Activated CD4-positive, alpha-beta T cell treated with anti-CD3 and anti-CD28 coated beads, Interleukin-2, Interleukin-6, amounts not matched to agents 100 ng/mL and 50 ng/mL, durations not matched to agents 16 hours and 8 hours (primary cell): Measurements from ENCODE around the gene MAST1.
"Not testable (repeated sequence)": the region's sequence is repeated elsewhere in the genome, so short reads cannot be mapped to it uniquely, and the experiment has no call there.

ENCODE experiments used
- DNase-seq: peaks from one replicate; pipeline ENCODE4 v3.0.0-alpha.2; 2020

MAST1 gene

DNA sequence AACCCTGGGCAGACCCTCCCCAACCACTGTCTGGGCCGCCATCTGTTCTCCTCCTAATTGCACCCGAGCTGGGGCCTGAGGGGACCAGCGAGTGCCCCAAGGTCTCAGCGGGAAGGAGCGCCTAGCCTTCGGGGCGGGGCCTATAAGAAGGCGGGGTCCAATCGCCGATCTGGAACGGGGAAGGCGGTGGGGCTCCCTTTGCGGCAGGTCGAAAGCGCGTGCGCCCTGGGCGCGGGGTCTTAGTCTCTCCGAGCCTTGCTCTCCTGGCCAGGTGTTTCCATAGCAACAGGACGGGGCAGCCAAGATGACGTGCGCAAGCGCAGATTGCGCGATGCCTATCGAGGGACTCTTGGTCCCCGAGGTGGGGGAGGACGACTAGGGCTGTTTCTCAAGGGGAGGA, 2.8 kb downstream of the MAST1 start:
- peak; percentile 38 for DNase-seq

DNA sequence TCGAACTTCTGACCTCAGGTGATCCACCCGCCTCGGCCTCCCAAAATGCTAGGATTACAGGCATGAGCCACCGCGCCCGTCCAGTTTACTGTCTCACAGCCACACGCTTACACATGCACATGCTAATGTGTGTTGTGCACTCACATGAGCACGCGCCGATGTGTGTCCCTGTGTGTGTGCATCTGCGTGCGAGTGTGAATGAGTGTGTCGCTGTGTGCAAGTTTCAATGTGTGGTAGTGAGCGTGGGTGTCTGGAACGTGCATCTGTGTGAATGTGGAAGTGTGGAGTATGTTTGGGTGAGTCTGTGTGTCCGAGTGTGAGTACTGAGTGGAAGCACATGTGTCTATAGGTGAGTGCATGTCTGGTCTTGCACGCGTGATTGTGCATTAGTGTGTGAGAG, 4.2 kb downstream of the MAST1 start:
- DNase-seq = no peak

DNA sequence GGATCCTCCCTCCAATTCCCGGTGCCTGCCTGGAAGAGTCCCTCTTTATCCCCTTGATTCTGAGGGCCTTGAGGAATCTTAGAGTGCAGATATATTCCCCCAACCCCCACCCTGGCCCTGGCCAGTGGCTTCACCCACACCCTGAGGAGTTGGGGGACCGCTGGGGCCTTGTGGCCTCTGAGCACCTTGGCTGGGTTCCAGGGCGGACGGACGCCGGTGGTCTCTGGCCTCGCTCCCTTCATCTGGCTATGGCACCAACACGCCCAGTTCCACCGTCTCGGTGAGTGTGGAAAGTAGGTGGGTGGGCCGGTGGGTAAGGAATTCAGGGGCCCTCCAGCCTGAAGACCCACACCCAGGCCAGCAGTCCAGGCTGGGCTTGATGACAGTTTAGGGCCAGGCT, 5.0 kb downstream of the MAST1 start:
- no peak for DNase-seq

DNA sequence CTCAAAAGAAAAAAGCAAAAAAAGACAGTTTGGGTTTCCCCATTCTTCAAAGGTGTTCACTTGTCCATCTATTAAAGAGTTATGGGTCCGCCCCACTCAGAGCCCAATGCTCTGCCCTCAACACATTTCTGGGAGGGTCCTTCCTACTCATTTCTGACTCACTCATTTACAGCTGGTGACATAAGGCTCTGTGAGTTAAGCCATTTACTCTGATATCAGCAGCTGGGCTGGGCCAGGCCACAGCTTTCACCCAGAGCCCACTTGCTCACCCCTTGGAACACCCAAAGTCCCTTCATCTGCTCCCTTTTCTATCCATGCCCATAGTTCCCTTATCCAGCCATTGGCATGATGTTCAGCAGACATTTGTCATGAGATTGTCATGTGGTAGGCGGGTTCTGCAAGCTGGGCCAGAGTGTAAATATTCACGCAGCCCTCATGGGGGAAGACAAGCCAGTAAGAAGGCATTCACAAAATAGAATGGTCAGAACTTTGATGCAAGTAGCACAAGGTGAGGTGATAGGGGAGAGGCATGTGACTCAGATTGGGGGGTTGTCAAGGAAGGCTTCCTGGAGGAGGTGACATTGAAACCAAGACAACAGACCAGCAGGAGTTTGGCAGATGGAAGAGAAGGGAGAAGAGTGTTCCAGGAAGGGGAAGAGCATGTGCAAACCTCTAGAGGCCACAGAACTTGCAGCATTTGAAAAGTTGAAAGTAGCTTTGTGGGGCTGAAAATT, 5.9 kb downstream of the MAST1 start:
- no peak for DNase-seq

DNA sequence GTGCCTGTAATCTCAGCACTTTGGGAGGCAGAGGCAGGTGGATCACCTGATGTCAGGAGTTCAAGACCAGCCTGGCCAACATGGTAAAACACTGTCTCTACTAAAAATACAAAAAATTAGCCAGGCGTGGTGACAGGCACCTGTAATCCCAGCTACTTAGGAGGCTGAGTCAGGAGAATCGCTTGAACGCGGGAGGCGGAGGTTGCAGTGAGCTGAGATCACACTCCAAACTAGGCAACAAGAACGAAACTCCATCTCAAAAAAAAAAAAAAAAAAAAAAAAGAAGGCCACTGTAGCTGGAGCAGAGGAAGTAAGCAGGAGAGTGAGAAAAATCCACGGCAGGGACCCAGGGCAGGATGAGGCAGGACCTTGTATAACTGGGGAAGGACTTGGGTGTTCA, 8.3 kb downstream of the MAST1 start:
- DNase-seq = not testable (repeated sequence)

DNA sequence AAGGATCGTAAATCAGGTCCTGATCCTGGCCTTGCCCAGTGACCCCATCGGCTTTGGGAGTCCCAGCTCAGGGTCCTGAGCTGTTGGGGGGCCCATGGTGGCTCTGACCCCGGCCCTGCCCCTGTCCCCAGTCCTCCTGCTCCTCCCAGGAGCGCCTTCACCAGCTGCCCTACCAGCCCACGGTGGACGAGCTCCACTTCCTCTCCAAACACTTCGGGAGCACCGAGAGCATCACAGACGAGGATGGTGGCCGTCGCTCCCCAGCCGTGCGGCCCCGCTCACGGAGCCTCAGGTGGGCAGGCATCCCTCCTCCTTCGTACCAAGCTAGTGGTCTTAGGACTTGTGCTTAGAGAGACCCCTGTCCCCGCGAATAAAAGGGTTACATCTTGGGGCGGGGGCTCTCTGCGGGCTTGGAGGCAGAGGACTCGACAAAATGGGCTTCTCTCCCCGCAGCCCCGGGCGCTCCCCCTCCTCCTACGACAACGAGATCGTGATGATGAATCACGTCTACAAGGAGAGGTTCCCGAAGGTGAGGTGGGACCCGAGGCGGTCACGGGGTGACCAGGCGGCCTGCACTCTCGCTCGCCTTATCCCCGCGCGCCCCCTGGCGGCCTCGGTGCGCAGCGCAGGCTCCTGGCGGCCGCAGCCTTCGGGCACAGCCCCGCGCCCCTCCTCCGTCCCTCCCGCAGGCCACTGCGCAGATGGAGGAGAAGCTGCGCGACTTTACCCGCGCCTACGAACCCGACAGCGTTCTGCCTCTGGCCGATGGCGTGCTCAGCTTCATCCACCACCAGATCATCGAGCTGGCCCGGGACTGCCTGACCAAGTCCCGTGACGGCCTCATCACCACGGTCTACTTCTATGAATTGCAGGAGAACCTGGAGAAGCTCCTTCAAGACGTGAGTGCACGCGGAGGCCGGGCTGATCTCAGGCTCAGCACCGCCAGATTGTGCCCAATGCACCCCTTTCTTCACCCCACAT, 9.1 kb downstream of the MAST1 start:
- peak; percentile 91 for DNase-seq

DNA sequence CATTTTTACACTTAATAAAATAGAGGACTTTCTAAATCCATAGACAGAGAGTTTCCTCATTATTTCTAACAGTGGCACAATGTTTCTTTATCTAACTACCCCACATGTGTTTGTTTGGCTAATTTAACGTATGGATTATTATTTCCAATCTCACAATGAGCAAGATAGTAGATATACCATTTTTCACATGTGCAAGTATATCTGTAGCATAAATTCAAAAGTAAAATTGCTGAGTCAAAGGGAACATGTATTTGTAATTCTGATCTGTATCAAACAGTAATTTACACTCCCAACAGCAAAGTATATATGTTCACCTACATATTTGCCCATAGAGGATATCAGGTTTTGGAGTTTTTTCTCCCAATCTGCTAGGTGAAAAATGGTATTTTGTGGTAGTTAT, 18.3 kb downstream of the MAST1 start:
- DNase-seq = no peak

DNA sequence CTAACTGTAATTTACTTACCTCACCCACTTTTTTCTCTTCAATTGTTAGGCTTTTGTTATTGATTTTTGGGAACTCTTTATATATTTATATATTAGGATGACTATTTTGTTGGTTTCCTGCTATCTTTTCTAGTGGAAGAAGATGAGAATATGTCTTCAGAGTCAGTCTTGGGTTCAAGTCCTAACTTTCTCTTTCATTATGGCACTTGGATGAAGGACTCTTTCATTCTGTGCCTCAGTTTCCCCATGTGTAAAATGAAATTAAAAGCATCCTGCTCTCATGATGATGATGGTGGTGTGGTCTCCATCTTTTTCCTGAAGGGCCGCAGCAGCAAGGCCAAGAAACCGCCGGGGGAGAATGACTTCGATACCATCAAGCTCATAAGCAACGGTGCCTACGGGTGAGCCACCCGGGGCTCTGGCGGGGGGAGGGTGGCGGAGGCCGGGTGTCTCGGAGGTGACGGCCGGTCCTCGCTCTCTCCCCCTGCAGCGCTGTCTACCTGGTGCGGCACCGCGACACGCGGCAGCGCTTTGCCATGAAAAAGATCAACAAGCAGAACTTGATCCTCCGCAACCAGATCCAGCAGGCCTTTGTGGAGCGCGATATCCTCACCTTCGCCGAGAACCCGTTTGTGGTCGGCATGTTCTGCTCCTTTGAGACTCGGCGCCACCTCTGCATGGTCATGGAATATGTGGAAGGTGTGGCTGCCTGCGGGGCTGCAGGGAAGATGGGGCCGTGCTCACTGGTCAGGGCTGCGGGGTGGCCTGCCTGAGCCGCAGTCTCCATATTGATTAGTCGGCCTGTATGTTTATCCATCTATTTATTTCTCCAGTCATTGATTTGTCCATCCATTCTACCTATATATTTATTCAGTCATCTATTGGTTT, 20.0 kb downstream of the MAST1 start:
- DNase-seq = no peak

DNA sequence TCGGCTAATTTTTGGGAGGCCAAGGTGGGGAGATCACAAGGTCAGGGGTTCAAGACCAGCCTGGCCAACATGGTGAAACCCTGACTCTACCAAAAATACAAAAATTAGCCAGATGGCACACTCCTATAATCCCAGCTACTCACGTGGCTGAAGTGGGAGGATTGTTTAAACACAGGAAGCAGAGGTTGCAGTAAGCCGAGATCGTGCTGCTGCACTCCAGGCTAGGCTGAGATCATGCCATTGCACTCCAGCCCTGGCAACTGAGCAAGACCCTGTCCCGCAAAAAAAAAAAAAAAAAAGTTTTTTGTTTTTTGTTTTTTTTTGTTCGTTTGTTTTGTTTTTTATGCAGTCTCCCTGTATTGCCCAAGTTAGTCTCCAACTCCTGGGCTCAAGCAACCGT, 21.2 kb downstream of the MAST1 start:
- no peak for DNase-seq

DNA sequence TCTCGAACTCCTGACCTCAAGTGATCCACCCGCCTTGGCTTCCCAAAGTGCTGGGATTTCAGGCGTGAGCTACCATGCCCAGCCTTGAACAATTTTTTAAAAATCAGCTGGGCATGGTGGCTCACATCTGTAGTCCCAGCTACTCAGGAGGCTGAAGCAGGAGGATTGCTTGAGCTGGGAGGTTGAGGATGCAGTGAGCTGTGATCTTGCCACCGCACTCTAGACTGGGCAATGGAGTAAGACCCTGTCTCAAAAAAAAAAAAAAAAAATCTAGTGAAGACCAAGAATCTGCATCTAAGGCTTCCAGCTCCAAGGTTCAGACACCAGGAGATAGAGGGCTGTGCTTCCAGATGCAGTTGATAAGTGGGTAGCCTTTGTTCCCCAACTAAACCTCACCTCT, 25.8 kb downstream of the MAST1 start:
- no peak for DNase-seq

DNA sequence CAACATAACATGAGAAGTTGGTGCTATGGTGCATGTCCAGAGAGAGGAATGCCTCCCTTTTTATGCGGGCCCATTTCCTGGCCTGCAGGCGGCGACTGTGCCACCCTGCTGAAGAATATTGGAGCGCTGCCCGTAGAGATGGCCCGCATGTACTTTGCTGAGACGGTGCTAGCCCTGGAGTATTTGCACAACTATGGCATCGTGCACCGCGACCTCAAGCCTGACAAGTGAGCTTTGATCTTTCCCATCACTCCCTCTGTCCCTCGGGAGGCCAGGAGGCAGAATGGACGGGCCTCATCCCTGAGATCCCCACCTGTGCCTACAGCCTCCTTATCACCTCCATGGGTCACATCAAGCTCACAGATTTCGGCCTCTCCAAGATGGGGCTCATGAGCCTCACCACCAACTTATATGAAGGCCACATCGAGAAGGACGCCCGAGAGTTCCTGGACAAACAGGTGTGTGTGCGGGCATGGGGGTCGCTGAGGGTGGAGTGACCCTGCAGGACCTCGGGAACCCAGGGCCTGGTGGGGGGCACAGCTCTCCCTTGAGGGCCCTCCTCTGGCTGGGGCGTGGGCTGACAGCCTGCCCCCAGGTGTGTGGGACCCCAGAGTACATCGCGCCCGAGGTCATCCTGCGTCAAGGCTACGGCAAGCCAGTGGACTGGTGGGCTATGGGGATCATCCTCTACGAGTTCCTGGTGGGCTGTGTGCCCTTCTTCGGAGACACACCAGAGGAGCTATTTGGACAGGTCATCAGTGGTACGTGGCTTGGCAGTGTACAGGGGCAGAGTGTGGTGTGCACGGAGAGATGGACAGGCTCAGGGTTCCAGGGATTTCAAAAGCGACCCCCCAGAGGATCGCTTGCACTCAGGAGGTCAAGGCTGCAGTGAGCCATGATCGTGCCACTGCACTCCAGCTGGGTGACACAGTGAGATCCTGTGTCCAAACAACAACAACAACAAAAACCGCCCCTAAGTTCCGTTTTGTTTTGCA, 26.7 kb downstream of the MAST1 start:
- no peak for DNase-seq

DNA sequence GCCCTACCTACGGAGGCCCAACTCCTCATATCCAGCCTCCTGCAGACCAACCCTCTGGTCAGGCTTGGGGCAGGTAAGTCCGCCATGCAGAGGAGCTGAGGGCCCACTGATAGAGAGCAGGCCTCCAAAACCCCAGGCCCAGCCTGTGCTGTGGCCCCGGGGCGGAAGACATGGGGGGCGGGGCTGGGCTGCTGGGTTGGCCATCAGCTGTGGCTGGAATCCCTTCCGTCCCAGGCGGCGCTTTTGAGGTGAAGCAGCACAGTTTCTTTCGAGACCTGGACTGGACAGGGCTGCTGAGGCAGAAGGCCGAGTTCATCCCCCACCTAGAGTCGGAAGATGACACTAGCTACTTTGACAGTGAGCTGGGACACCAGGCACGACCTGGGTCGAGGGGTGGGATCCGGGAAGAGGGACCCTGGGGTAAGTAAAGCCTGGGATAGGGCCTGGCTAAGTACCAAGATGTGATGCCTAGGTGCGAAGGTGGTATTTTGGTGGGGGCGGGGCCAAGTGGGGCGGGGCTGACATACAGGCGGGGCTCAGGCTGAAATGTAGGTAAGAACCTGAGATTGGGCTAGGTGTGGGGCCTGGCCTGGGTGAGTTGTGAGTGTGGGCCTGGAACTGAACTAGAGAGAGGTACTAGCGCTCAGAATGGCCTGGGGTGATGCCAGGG, 27.6 kb downstream of the MAST1 start:
- no peak for DNase-seq

DNA sequence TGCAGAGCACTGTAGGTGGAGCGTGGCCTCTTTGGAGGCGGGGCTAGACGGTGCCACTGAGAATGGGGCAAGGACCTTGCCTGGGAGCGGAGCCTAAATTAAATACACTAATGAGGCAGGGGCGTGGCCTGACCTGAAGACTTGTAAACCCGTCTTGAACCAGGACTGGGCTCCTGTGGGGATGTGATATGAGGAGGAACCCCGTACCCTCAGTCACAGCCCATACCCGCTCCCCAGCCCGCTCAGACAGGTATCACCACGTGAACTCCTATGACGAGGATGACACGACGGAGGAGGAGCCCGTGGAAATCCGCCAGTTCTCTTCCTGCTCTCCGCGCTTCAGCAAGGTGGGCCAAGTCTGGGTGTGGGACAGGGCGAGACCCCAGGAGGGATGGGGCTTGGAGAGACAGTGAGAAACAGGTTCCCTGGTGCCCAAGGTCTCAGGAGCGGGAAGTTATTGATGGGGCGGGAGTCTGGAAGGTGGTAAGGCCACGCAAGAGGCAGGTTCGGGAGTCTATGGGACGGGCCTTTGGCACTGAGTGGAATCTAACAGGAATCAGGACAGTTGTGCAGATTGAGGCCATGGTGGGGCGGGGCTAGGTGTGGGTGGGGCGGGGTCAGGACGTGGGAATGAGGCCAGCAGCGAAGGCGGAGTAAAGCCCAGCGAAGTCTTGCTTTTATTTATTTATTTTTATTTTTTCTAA, 28.3 kb downstream of the MAST1 start:
- no peak for DNase-seq

DNA sequence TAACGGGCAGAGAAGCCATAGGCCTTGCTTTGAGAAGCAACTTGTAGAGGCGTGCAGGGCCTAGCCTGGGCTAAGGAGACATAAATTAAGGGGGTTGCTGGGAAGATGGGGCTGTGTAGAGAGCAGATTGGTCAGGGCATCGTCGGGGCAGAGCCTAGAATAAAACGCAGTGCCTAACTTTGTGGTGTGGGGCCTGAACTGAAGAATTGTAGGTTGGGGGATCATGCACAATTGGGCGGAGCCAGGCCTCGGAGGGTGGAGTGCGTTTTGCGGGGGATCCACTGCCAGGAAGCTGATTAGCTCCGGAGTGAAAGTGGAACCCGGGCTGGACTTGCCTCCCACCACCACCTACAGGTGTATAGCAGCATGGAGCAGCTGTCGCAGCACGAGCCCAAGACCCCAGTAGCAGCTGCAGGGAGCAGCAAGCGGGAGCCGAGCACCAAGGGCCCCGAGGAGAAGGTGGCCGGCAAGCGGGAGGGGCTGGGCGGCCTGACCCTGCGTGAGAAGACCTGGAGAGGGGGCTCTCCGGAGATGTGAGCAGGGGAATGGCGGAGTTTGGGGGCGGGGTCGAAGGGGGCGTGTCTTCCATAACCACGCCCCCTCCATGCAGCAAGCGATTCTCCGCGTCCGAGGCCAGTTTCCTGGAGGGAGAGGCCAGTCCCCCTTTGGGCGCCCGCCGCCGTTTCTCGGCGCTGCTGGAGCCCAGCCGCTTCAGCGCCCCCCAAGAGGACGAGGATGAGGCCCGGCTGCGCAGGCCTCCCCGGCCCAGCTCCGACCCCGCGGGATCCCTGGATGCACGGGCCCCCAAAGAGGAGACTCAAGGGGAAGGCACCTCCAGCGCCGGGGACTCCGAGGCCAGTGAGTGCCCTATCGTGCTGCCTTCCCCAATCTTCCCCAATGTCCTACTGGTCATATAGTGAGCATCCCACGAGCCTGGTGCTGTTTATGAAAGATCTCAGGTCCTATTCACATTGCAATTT, 29.1 kb downstream of the MAST1 start:
- DNase-seq = peak; percentile 73

DNA sequence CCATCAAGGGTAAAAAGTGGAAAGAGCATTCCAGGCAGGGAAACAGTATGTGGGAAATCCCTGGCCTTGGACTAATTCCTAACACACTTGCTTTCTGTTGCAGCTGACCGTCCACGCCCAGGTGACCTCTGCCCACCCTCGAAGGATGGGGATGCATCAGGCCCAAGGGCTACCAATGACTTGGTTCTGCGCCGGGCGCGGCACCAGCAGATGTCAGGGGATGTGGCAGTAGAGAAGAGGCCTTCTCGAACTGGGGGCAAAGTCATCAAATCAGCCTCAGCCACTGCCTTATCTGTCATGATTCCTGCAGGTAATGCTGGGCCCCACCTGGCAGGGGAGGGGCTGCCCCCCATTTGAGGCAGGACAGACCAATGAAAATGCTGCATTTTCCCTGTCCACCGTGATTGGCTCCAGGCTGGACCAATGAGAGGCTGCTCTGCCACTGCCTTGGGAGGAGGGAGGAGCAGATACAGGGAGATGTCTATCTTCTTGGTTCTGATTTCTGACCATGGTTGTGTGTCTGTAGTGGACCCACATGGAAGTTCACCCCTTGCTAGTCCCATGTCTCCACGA, 30.3 kb downstream of the MAST1 start:
- DNase-seq = peak; percentile 22

DNA sequence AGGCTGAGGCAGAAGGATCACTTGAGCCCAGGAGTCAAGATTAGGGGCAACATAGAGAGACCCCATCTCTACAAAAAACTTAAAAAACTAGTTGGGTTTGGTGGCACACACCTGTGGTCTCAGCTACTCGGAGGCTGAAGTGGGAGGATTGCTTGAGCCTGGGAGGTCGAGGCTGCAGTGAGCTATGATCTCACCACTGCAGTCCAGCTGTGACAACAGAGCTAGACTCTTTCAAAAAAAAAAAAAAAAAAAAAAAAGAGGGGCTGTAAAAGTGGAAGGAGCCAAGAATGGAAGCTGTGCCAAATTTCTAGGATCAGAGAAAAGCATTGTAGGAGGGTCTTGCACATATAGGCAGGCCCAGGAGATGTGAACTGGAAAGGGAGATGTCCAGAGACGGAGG, 33.4 kb downstream of the MAST1 start:
- no peak for DNase-seq

DNA sequence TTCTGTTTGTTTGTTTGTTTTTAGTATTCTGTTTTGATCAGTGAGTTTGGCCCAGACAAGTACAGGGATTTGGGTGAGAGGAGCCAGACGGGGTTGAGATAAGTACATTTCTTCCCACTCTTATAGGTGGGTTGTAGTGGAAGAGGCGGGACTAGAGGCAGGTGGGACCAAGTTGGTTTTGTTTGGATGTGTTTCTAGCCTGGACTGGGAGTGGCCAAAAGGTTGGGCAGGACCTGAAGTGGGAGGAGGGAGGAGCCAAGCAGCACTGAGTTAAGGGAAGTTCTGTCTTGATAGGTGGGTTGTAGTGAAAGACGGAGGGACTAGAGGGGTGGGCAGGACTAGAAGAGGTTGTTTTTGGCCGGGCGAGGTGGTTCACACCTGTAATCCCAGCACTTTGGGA, 33.9 kb downstream of the MAST1 start:
- no peak for DNase-seq

DNA sequence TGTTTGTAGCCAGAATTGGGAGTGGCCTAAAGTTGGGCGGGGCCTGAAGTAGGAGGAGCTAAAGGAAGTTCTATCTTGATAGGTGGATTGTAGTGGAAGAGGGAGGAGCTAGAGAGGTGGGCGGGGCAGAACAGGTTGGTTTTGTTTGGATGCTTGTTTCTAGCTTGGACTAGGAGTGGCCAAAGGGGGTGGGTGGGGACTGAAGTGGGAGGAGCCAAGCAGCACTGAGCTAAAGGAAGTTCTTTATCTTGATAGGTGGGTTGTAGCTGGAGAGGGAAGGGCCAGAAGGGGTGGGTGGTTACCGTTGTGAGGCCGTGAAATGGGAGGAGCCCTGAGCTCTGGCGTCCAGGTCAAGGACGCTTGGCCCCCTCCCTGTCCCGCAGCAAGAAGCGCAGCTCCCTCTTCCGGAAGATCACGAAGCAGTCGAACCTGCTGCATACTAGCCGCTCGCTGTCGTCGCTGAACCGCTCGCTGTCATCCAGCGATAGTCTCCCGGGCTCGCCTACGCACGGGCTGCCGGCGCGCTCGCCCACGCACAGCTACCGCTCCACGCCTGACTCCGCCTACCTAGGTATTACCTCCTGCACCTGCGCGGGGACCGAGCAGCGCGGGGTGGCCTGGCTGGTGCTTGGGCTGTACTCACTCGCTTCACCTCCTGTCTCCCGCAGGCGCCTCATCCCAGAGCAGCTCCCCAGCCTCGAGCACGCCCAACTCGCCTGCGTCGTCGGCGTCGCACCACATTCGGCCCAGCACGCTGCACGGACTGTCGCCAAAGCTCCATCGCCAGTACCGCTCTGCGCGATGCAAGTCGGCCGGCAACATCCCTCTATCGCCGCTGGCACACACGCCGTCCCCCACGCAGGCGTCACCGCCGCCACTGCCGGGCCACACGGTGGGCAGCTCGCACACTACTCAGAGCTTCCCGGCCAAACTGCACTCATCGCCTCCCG, 34.9 kb downstream of the MAST1 start:
- peak; percentile 54 for DNase-seq
